GM03348 (cell line): Measurements from ENCODE around the gene OMP.
"Not testable (repeated sequence)": the region's sequence is repeated elsewhere in the genome, so short reads cannot be mapped to it uniquely, and the experiment has no call there.

ENCODE experiments used
- DNase-seq: peaks from one replicate; pipeline ENCODE4 v3.0.0; 2012; ENCODE audit warnings: low spot score

The OMP gene, protein sequence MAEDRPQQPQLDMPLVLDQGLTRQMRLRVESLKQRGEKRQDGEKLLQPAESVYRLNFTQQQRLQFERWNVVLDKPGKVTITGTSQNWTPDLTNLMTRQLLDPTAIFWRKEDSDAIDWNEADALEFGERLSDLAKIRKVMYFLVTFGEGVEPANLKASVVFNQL

DNA sequence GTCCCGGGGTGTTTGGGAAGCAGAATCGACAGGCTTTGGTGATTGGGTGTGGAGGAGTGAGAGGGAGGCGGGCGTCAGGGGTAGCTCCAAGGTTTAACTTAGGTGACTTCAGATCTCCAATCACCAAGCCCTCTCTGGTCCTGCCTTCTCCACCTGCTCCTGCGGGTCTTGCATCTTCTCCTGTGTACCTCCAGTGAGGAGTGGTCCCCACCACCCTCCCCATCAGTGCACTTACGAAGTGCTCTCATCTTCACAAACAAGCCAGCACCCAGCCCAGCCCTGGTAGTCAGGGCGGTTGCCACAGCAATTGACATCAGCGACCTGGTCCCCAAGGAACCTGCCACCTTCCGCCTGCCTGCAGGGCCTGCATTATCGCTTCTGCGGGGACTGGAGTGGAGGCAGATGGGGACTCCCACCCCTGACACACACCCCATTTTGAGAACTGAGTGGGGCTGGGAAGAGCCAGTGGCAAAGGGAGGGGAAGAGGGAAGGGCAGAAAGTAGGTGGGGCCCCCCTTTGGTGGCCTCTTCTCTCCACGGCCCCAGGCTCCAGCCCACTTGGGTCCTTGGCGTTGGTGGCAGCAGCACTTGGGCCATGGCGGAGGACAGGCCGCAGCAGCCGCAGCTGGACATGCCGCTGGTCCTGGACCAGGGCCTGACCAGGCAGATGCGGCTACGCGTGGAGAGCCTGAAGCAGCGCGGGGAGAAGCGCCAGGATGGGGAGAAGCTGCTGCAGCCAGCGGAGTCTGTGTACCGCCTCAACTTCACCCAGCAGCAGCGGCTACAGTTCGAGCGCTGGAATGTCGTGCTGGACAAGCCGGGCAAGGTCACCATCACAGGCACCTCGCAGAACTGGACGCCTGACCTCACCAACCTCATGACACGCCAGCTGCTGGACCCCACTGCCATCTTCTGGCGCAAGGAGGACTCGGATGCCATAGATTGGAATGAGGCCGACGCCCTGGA is at the start of gene OMP:
Gene OMP, plus strand, starts transcription at position 595 of the 965 bp plus-strand sequence. Its CDS starts 0 bp downstream, at position 595.
- DNase-seq: no peak

- DNase-seq: no peak
Measured at GRCh38 chr11:77053217-77054015, 49.2 kb upstream of the OMP start.

- DNase-seq: no peak
Measured at GRCh38 chr11:77054084-77054483, 48.6 kb upstream of the OMP start.

GRCh38 chr11:77055101-77055561 is 47.5 kb upstream of the OMP start:
- DNase-seq: no peak

DNA sequence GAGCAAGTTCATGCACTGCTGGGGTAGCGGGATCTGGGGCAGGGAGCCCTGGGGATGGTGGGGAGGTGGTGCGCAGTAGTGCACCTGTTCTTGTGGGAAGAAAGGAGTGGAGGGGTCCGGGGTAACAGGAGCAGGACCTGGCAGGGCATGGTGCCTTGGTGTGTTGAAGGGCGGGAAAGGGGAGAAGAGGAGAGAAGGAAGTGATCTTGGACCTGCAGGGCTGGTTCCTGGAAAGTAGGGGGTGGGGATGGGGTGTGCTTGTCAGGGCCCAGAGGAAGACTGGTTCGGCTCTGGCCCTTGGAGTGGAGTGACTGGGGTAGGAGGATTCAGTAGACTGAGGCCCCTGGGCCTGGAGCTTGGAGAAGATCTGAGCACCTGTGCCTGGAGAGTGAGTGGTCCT is 46.7 kb upstream of the OMP start:
- no peak for DNase-seq

DNA sequence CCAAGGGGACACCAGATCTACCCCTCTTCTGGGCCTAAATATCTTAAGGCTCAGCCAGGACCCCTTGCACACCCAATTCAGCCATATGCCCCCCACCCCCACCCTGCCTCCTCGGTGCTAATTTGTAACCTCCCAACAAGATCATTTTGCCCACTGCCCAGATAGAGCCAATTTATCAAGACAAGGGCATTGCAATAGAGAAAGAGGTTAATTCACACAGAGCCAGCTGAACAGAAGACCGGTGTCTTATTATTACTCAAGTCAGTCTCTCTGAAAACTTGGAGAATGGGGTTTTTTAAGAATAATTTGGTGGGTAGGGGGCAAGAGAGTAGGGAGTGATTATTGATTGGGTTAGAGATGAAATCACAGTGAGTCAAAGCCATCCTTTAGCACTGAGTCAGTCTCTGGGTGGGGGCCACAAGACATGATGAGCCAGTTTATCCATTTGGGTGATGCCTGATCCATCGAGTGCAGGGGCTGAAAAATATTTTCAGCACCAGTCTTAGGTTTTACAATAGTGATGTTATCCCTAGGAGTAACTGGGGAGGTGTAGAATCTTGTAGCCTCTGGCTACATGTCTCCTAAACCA is 45.7 kb upstream of the OMP start:
- no peak for DNase-seq

DNA sequence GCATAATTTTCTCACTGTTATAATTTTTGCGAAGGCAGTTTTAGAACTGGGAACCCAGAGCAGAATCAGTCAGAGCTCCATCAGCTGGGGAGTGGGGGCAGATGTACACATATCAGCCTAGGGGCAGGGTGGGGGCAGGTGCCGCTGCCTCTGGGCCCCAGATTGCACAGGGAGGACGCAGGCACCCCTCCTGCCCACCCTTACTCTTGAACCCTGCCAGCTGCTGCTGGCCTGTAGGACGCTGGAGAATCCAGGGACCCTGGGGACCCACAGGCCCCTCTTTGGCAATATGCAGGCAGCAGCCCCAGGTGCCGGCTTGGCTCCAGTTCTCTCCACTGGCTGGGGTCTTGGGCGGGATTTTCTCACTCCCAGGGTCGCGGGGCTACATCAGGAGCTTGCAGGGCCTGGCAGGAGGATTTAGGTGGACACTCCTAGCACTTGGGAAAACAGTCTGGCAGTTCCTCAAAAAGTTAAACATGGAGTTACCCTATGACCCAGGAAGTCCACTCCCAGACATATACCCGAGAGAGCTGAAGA is 44.6 kb upstream of the OMP start:
- no peak for DNase-seq

- DNase-seq: no peak
Measured at GRCh38 chr11:77058900-77059299, 43.7 kb upstream of the OMP start.

DNA sequence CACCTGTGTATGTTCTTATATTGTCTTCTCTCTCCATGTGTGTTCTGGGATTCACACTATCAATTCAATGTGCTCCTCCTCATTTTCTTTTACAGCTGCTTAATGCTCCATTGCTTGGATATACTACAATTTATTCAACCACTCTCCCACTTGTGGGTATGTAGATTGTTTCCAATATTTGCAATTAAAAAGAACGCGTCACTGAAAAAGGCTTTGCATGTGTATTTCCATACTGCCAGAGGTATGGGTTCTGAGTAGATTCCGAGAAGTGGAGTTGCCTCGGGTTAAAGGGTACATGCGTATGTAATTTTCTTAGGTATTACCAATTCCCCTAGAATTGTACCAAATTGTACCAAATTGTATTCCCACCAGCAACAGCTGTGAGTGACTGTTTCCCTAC is 42.8 kb upstream of the OMP start:
- DNase-seq: no peak

DNA sequence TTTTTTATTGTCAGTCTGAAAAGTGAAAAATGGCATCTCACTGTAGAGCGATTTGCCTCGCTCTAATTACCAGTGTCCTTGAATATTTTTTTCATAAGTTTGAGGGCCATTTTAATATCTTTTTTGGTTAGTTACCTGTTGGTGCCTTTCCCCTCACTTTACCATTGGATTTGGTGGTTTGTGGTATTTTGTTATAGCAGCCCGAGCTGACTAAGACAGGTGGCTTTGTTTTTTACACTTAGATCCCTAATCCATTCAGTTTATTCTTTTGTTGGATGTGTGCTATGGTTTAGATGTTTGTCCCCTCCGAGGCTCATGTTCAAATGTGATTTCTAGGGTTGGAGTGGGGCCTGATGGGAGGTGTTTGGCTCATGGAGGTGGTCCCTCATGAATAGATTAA is 42.4 kb upstream of the OMP start:
- DNase-seq: no peak

DNA sequence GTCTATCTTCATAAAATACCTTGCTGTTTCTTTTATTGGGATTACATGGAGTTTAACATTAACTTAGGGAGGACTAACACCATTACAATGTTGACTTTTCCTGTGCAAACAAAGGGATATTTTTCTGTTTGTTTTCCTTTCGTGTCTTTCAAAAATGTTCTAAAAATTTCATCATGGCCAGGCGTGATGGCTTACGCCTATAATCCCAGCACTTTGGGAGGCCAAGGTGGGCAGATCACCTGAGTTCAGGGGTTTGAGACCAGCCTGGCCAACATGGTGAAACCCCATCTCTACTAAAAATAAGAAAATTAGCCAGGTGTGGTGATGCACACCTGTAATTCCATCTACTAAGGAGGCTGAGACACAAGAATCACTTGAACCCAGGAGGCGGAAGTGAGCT is 41.4 kb upstream of the OMP start:
- DNase-seq: not testable (repeated sequence)

GRCh38 chr11:77062924-77063323 is 39.7 kb upstream of the OMP start:
- DNase-seq: no peak

GRCh38 chr11:77063407-77063806 is 39.2 kb upstream of the OMP start:
- DNase-seq: no peak

DNA sequence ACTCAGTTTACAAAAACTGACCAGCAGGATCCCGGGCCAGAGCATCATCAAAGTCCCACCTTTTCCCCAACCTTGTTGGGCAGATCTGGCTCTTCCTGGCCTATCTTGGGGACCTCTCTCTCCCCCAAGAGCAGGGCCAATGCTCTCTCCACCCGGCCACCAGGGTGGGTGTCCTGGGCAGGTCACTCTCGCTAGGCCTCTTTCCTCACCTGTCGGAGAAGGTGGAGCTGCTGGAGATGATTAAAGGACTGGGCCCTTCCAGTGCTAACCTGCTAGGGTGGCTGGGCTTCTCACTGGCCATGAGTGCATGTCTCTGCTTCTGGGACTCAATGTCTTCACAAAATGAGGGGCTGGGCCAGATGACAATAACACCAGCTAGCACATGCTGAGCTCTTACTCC is 38.8 kb upstream of the OMP start:
- no peak for DNase-seq

GRCh38 chr11:77064648-77065217 is 37.9 kb upstream of the OMP start:
- DNase-seq: no peak

DNA sequence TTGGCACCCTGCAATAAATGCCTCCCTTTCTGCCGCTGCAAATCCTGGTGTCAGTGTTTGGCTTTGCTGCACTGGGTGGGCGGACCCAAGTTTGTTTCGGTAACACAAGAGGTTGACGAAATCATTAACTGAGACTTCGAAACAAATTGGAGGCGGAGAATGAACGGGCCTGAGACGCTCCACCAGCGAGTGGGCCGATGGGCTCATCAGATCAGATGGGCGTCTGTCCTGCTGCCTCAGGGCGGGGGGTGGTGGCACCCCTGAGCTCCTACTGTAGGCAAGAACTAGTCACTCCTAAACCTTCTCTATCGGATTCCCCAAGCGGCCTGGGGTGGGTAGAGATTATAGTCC is 36.8 kb upstream of the OMP start:
- DNase-seq: peak; percentile 56

- peak; percentile 100 for DNase-seq
Measured at GRCh38 chr11:77066229-77067042, 36.2 kb upstream of the OMP start, which contains the start of gene CAPN5. TSS of gene CAPN5 (plus strand) at chr11:77066971. CDS start at chr11:77084887, 17,916 bp downstream.

DNA sequence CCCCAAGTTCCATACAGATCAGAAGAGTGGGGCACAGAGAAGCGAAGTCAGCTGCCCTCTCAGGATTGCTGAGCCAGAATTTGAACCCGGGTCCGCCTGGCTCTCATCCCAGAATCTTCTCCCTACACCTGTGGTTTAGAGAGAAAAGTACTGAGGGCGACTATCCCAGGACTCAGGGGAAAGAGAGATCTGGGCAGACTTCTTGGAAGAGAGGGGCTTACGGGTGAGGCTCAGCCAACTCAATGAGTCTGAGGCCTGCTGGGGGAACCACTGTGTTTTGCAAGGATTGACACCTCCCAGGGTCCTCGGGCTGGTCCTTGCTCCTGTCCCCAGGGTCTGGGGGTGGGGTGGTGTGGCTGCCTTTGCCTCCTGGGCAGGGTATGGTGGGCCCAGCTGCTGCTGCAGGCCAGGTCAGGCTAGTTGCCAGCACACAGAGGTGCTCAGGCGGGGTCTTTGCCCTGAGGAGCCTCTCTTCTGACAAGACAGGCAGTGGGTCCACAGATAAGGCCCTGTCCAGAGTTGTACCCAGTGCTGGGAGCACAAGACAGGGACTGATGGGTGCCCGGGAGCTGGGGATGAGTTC is 34.7 kb upstream of the OMP start:
- no peak for DNase-seq

- DNase-seq: no peak
Measured at GRCh38 chr11:77068457-77069335, 33.9 kb upstream of the OMP start.
